ENCODE measurements around the gene IBSP. TPM values are rescaled to one million over a fixed set of nuclear protein-coding genes. Genes with fewer than 3 reads are reported as not detected.

Gene IBSP, protein sequence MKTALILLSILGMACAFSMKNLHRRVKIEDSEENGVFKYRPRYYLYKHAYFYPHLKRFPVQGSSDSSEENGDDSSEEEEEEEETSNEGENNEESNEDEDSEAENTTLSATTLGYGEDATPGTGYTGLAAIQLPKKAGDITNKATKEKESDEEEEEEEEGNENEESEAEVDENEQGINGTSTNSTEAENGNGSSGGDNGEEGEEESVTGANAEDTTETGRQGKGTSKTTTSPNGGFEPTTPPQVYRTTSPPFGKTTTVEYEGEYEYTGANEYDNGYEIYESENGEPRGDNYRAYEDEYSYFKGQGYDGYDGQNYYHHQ
- not detected in 2 replicates for total RNA-seq (2021)
- long read RNA-seq, result 0 reads

- Histone ChIP-seq H2AFZ (ENCODE audit: low read length) (no peak within 1 kb of the TSS), H4K8ac (replicated peaks; ENCODE audit: insufficient read length, low read depth, low read length) (no peak within 1 kb of the TSS), H3K79me1 (ENCODE audit: insufficient read depth, low read depth, low read length, poor library complexity, severe bottlenecking) (no peaks in the 10 kb centered on the region), H3K4me2 (ENCODE audit: insufficient read depth, insufficient read length, low read length) (no peak within 1 kb of the TSS), H2BK5ac (ENCODE audit: insufficient read length, low read length) (no peak within 1 kb of the TSS), H3K9ac (ENCODE audit: extremely low read depth, insufficient read length, low read length) (no peak within 1 kb of the TSS), H3K4me1 (ENCODE audit: insufficient read depth, low read length) (no peaks in the 10 kb centered on the region), H3K18ac (ENCODE audit: insufficient read length, low read depth, low read length) (no peak within 1 kb of the TSS), H2BK12ac (ENCODE audit: insufficient read length, low read depth, low read length) (no peak within 1 kb of the TSS), H3K9me3 (ENCODE audit: control insufficient read depth, low read depth, low read length) (no peaks in the 10 kb centered on the region), H4K91ac (ENCODE audit: insufficient read length, low read depth, low read length) (no peak within 1 kb of the TSS), H4K20me1 (ENCODE audit: control insufficient read depth, insufficient read depth, insufficient read length) (no peaks in the 10 kb centered on the region), H3K27ac (ENCODE audit: insufficient read length, low read depth, low read length) (no peak within 1 kb of the TSS), H2AK5ac (ENCODE audit: insufficient read length, low read length) (no peak within 1 kb of the TSS), H3K14ac (ENCODE audit: insufficient read depth, low read length) (no peak within 1 kb of the TSS), H4K5ac (ENCODE audit: insufficient read length, low read depth, low read length) (no peak within 1 kb of the TSS), H2BK15ac (ENCODE audit: low read depth, low read length) (no peak within 1 kb of the TSS), H3K23me2 (ENCODE audit: insufficient read length, low read depth, low read length, poor library complexity, severe bottlenecking) (no peaks in the 10 kb centered on the region), H3K23ac (ENCODE audit: insufficient read length, low read depth, low read length) (no peak within 1 kb of the TSS), H3T11ph (ENCODE audit: low read length) (no peak within 1 kb of the TSS), H2BK20ac (ENCODE audit: low read depth, low read length, poor library complexity, severe bottlenecking) (no peak within 1 kb of the TSS), H3K79me2 (ENCODE audit: insufficient read depth, low read length) (no peaks in the 10 kb centered on the region), H3K4ac (ENCODE audit: low read depth, low read length) (no peak within 1 kb of the TSS), H3K27me3 (ENCODE audit: insufficient read depth, low read length) (no peaks in the 10 kb centered on the region), H3K56ac (ENCODE audit: insufficient read length, low read depth, low read length) (no peak within 1 kb of the TSS), H2BK120ac (ENCODE audit: low read depth, low read length, poor library complexity, severe bottlenecking) (no peak within 1 kb of the TSS)
- DNase-seq, result no peak
- H3K9me3 Mint-ChIP-seq, result peaks cover 0 to 3% of the 10 kb centered on the region in 2 experiments; a peak in 2 of 5 replicates
- 100% methylated on average over 1 of the region's 4 CpGs for WGBS (ENCODE audit: extremely low coverage, insufficient read length, low lambda C conversion rate)
- TF ChIP-seq CTCF (conservative IDR thresholded peaks at IDR 0.05), result no peak
- H3K36me3 Mint-ChIP-seq (ENCODE audit: insufficient read depth in 1 of 3, low read depth in 3 of 3), result 0 out of 7 replicates have a peak, but pooled peaks cover 0 to 3% (median 0%) of the 10 kb centered on the region in 3 experiments
- H3K4me3 Mint-ChIP-seq, result no peak within 1 kb of the TSS
- H3K4me1 Mint-ChIP-seq, result no peaks in the 10 kb centered on the region
- no peak within 1 kb of the TSS for H3K27ac Mint-ChIP-seq
- no peaks in the 10 kb centered on the region for H3K27me3 Mint-ChIP-seq (ENCODE audit: low read depth)
Measured at GRCh38 chr4:87799301-87800113, at the start of gene IBSP. Gene IBSP, plus strand, starts transcription at chr4:87799554. Its CDS starts 2,808 bp downstream, at chr4:87802362.

Measured in H9 (cell line).